GM19193 (cell line): ENCODE measurements around the gene TLE3.

Experiments
- POLR2A ChIP-seq: IDR thresholded peaks from 4 replicates; pipeline ENCODE4 v1.6.1; 2011; ENCODE audit not compliant: insufficient read depth, insufficient read length; ENCODE audit errors: extremely low read depth

Gene TLE3

GRCh38 chr15:70097321-70098152 lies at the start of gene TLE3:
Gene TLE3, minus strand, starts transcription at chr15:70097917. Its CDS starts 1,119 bp downstream, at chr15:70096798.
- peak; percentile 93 for TF ChIP-seq POLR2A

- no peak for TF ChIP-seq POLR2A
Observed at GRCh38 chr15:70147178-70147760, 49.6 kb upstream of the TLE3 start.

- TF ChIP-seq POLR2A, result no peak
Observed at GRCh38 chr15:70146771-70147170, 49.1 kb upstream of the TLE3 start.

- no peak for TF ChIP-seq POLR2A
Observed at GRCh38 chr15:70146162-70146561, 48.4 kb upstream of the TLE3 start.

- TF ChIP-seq POLR2A, result no peak
Observed at GRCh38 chr15:70145261-70145660, 47.5 kb upstream of the TLE3 start.

- TF ChIP-seq POLR2A, result no peak
Observed at GRCh38 chr15:70142322-70143191, 44.8 kb upstream of the TLE3 start.

GRCh38 chr15:70142072-70142321 lies 44.3 kb upstream of the TLE3 start:
- TF ChIP-seq POLR2A, result no peak

GRCh38 chr15:70141376-70142071 lies 43.8 kb upstream of the TLE3 start:
- TF ChIP-seq POLR2A, result no peak

- no peak for TF ChIP-seq POLR2A
Observed at GRCh38 chr15:70140543-70141375, 43.0 kb upstream of the TLE3 start.

GRCh38 chr15:70140025-70140542 lies 42.4 kb upstream of the TLE3 start:
- no peak for TF ChIP-seq POLR2A

- TF ChIP-seq POLR2A, result no peak
Observed at GRCh38 chr15:70137967-70138366, 40.2 kb upstream of the TLE3 start.

- no peak for TF ChIP-seq POLR2A
Observed at GRCh38 chr15:70133781-70134421, 36.2 kb upstream of the TLE3 start.

- TF ChIP-seq POLR2A, result no peak
Observed at GRCh38 chr15:70133296-70133695, 35.6 kb upstream of the TLE3 start.
